HG03159 (cell line): Measurements from ENCODE around the gene CCDC86.

Experiments
- ATAC-seq: cut with Tn5 transposase; IDR thresholded peaks from one replicate; pipeline ENCODE4 v1.9.1; 2021; ENCODE audit warnings: mild to moderate bottlenecking, moderate library complexity; ENCODE audit not compliant: unreplicated experiment

CCDC86 gene

DNA sequence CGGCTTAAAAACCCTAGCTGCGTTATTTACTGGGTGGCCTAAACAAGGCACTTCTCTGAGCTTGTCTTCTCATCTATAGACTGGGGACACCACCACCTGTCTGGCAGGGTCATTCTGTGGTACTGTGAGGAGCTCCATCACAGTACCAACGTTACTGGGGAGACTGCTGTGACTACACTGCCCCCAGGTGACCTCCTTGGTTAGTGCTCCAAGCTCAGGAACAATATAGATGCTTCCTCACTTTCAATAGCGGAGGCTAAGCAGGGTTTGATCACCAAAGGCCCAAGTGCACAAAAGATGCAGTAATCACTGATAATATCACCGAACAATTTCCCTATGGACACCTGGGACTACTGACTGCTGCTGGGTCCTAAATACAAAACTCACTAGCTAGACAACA lies 45.6 kb downstream of the CCDC86 start:
- ATAC-seq: no peak

GRCh38 chr11:60889869-60890311 lies 48.0 kb downstream of the CCDC86 start:
- ATAC-seq: no peak

DNA sequence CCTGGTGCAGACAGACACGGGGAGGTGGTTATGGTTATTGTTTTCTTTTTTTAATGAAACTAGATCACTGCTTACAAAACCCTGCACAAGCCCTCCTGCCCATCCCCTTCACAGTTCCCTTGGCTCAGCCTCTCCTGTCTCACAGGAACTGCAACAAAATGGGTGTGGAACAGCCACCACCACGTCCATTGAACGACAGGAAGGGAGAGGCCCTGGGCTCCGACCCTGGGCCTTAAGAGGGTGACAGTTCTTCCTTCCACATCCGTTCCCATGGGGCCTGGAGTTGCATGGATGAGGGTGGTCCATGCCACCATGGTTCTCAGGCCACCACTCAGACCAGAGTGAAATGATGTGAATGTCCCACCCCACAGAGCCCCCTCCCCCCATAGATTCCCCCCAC lies 48.8 kb downstream of the CCDC86 start:
- no peak for ATAC-seq

GRCh38 chr11:60891103-60891741 lies 49.3 kb downstream of the CCDC86 start:
- no peak for ATAC-seq

DNA sequence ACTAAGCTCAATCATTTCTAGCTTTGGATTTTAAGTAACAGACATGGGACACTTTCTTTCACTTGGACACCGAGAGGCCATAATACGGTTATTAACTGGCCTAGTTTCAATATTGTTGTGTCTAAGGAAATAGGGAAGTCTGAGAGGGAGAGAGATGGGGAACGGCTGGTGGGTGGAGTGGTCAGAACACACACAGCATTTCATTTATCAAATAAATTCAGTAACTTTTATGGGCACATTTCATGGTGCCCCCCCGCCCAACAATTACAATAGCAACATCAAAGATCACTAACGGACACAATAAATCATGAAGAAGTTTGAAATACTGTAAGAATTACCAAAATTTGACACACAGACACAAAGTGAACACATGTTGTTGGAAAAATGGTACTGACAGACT lies 53.8 kb downstream of the CCDC86 start:
- no peak for ATAC-seq

GRCh38 chr11:60897496-60897895 lies 55.6 kb downstream of the CCDC86 start:
- ATAC-seq: no peak

GRCh38 chr11:60899046-60899936 lies 57.4 kb downstream of the CCDC86 start:
- ATAC-seq: no peak

DNA sequence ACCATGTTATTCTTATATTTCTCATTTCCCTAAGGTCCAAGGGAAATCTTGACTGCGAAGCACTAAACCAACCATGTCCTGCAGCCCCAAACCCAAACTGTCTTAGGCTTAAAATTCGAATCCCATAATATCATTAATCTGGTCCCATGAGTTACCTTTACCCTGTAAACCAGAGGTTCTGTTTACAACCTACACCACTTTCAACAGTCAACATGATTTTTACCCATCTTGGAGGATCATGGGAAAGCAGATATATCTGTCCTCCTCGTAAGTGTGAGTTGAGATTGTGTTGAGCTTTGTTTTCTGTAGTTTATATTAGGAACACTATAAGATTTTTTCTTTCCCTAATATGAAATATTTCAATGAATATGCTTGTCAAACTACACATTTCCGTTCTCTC lies 58.1 kb downstream of the CCDC86 start:
- ATAC-seq: no peak
